HG03039 (cell line): ENCODE results near the gene CMTM1.

Experiments used
- ATAC-seq: cut with Tn5 transposase; IDR thresholded peaks from one replicate; pipeline ENCODE4 v1.9.1; 2021; ENCODE audit warnings: mild to moderate bottlenecking, moderate library complexity; ENCODE audit not compliant: unreplicated experiment

Gene CMTM1, protein sequence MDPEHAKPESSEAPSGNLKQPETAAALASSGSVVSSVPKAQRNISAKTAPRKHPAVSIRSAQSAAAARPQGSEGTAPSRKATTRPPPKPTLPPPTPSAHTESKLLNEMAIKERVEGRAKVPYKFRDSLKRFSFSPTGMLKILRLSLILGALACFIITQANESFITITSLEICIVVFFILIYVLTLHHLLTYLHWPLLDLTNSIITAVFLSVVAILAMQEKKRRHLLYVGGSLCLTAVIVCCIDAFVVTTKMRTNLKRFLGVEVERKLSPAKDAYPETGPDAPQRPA

GRCh38 chr16:66566051-66566901 is at the start of gene CMTM1:
Gene CMTM1, plus strand, starts transcription at chr16:66566439. Its CDS starts 75 bp downstream, at chr16:66566514.
- ATAC-seq = no peak

- ATAC-seq = no peak
These were observed 49.8 kb upstream of the CMTM1 start for GRCh38 chr16:66516509-66516807.

DNA sequence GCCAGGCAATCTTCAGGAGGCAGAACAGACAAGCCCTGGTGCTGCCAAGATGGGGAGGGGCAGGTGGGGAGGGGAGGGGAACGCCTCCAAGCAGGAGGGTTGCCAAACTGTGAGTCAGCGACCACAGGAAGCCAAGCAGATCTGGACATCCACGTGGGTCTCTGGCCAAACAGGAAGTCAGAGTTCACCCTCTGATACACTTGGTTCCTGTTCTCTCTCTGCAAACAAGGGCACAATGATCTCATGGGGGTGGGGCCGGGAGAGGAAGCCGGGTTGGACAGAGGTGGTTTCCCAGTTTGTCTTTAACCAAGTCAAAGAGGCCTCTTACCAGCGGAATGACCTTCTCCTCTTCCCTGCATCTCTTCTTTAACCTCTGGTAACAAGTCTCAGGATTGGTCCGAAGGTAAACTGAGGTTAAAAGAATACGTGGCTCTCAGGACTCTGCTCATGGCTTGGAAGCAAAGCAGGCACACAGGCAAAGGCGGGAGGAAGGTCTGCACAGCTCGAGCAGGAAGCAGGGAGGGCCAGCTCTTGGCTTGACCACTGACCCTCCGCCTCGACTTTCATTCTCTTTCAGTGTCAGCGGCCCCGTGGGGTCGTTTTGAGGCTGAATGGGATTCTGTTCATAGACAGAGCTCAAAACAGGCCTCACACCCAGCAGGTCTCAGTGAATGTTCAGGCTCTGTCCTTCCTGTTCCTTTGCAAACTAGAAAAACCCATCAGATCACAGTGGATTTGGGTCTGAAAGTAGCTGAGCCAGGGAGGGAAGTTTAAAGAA is 49.2 kb upstream of the CMTM1 start:
- ATAC-seq = peak; percentile 96

- no peak for ATAC-seq
These were observed 48.5 kb upstream of the CMTM1 start for GRCh38 chr16:66517586-66518263.

GRCh38 chr16:66519482-66520373 is 46.5 kb upstream of the CMTM1 start:
- no peak for ATAC-seq

GRCh38 chr16:66520406-66521170 is 45.7 kb upstream of the CMTM1 start:
- no peak for ATAC-seq

GRCh38 chr16:66521252-66521713 is 45.0 kb upstream of the CMTM1 start:
- no peak for ATAC-seq

GRCh38 chr16:66521951-66522771 is 44.1 kb upstream of the CMTM1 start:
- ATAC-seq = peak; percentile 76

DNA sequence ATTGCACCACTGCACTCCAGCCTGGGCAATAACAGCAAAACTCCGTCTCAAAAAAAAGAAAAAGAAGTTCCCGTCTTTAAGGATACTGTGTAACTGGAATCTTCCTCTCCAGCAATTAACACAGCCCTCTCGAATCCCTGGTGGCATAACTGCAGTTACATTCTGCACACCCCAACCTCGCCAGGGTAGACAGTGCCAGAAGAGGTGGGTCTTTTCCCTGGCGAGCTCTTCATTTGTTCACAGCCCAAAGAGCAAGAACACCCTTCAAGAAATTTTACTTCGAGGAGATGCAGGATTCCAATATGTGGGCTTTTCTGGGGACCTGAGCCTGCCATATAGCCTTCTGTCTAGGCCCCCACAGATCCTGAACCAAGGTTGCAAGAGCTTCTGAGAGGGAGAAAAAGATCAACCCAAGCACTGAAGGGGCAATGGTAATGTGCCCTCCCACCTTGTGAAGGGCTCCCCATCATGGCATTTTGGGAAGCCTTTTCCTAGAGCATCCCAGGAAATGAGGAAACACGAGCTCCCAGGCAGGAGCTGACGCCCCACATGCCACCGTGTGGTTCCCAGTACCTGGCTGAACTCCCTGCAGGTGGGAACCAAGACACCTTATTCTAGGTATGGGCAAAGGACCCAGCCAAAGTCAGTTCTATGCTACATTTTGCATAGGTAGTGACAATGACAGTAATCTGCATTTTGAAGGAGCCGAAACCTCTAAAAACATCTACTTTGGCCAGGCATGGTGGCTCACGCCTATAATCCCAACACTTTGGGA is 43.2 kb upstream of the CMTM1 start:
- no peak for ATAC-seq

DNA sequence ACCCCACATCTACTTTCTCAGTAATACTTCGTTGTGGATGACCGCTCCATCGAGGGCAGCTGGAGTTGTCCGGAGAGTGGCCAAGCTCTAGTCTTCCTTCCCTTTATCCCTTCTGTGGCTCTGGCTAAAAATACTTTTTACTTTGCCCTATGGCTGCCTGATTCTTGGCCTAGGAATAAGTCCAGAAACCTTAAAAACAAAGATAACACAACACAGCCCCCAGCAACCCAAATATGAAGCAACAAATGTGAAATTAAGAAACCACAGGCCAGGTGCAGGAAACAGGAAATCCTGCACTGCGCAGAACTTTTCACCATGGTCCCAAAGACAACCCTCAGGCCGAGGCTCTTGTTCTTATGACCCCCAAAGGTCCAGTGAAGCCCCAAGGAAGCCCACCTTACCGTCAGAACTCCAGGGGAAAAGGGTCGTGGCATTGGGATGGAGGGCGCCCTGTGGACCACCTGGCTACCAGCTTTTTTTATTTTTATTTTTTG is 42.3 kb upstream of the CMTM1 start:
- no peak for ATAC-seq

DNA sequence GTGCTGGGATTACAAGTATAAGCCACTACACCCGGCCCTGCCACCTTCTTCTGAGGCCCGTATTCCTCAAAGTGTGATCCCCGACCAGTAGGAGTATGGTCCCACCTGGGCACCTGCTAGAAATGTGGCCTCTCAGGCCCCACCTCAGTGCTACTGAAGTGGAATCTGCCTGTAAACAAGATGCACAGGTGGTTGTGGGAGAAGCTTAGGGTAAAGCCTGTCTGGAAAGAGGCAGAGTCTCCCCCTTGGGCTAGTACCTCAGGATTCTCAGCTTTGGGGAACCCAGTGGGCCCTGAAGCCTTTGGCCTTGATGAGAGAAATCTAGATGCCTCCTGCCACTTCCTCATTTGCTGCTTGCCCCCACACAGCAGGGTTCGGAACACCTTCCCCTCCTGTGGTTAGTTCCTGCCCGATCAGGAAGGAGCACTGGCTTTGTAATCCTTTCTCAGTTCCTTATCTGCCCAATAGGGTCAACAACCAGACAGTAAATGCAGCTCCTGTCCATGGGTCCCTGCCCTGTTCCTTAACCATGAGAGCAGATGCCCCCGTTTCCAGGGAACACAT is 41.6 kb upstream of the CMTM1 start:
- ATAC-seq = peak; percentile 44

- ATAC-seq = no peak
These were observed 40.7 kb upstream of the CMTM1 start for GRCh38 chr16:66525396-66526180.

- ATAC-seq = no peak
These were observed 37.9 kb upstream of the CMTM1 start for GRCh38 chr16:66528294-66528693.

DNA sequence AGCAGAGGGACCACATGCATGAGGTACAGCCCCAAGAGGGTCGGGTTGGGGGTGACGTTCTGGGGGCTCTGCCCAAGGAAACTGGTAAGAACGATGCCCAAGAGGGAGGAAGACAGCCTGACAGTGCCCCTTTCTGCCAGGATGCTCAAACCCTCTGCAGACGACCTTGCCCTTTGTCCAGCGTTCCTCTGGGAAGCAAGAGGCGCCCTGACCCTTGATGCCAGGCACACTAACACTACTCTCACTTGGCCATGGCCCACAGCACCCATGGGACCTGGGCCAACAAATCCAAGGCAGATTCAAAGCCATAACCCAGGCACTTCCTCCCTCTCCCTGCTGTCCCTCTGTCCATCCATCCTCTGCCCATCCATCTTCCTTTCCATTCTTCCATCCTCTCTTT is 36.8 kb upstream of the CMTM1 start:
- no peak for ATAC-seq

DNA sequence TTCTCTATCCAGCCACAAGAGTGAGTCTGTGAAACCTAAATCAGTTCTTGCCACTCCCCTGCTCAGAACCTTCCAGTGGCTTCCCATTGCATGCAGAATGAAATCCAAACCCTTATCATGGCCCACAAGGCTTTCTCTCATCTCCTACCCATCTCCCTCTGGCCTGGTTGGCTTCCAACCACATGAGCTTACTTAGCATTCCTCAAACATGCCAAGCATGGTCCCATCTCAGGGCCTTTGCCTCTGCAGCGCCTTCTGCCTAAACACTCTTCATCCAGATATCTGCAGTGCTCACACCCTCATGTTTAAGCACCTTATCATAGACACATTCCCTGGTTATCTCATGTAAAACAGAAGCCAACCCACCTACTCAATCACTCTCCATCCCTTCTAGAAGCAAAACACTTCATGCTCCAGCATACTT is 31.9 kb upstream of the CMTM1 start:
- ATAC-seq = no peak

GRCh38 chr16:66536525-66536924 is 29.7 kb upstream of the CMTM1 start:
- ATAC-seq = no peak
